Fibroblast of peridontal ligament (primary cell): ENCODE results near the gene IMPACT.

Source experiments
- DNase-seq: peaks from one replicate; pipeline ENCODE4 v3.0.0-alpha.2; 2010; ENCODE audit errors: extremely low read depth

IMPACT gene

DNA sequence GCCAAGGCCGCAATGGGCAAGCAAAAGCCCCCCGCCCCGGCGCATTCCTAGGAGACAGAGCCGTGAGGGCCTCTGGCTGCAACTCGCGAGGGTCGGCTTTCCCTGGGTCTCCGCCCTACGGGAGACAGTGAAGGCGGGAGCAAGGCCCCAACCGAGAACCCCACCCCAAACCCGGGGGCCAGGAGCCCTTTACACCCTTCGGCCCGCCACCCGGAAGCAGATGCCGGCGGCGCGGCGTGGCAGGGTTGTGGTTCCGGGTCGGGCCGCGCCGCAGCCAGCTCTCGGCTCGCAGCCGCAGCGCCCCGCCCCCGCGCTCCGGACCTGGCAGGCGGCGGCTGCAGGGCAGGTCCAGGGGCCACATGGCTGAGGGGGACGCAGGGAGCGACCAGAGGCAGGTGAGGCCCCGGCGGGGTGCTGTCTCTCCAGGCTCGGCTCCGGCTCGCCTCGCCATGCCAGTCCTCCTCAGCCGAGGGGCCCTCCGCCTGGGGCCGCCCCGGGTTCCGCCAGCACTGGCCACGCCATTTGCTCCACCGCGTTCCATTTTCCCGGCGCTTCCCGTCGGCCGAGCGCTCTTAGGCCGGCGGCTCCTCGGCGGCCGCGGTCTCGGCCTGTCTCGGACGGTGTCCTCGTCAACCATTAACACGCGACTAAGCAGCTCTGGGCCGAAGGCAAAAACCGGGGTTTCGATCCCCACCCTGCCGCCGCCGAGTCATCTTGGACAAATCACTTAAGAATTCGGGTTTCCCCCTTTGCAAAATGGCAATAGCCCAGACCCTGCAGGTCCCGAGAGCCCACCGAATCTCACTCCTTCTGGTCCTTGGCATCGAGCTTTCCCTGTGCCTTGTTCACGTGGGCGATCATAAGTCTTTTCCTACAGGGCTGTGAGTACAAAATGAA is at the start of gene IMPACT:
Gene IMPACT (plus strand): TSS at position 273 of the 897 bp plus-strand sequence. CDS start 87 bp downstream, at position 360.
- DNase-seq: peak; percentile 63

DNA sequence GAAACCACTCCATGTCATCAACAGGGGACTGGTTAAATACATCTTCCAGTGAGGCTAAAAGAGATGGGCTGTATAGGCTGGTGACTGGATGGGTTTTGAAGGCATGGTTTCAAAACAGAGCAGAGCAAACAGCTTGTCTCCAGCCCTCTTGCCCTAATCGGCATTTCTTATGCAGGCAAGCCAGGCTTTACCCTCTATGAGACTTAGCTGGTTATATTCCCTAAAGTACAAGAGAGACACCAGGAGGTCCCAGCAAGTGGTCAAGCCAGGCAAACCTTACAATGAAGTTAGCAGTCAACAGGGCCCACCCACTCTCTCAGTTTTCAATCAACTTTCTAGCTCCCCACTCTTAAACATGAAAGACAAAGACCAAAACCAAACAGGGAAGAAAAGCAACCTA is 47.9 kb upstream of the IMPACT start:
- DNase-seq: no peak

DNA sequence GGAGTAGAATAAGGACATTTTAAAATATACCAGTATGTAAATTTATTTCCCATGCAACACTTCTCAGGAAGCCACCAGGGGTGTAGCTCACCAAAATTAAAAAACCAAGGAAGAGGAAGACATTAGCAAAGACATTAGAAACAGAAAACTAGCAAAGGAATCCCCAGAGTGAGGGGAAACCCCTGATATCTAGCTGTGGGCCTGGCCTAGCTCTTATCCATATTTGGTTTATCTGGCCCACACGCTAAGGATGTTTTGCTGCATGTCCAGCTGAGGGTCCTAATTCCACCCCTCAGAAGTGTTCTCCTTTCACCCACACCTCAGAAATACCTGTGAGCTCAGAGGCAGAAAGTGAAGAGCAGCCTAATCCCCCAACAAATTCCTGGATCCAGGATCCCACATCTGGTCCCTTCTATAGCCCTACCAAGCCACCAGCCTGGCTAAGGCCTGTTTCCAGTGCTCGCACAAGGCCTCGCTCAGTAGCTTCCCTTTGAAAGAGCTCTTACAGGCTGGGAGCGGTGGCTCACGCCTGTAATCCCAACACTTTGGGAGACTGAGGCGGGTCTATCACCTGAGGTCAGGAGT is 46.2 kb upstream of the IMPACT start:
- DNase-seq: no peak

- no peak for DNase-seq
These were observed 45.3 kb upstream of the IMPACT start for GRCh38 chr18:24381126-24381525.

- no peak for DNase-seq
These were observed 39.8 kb upstream of the IMPACT start for GRCh38 chr18:24386681-24387080.

GRCh38 chr18:24388957-24389356 is 37.5 kb upstream of the IMPACT start:
- no peak for DNase-seq

DNA sequence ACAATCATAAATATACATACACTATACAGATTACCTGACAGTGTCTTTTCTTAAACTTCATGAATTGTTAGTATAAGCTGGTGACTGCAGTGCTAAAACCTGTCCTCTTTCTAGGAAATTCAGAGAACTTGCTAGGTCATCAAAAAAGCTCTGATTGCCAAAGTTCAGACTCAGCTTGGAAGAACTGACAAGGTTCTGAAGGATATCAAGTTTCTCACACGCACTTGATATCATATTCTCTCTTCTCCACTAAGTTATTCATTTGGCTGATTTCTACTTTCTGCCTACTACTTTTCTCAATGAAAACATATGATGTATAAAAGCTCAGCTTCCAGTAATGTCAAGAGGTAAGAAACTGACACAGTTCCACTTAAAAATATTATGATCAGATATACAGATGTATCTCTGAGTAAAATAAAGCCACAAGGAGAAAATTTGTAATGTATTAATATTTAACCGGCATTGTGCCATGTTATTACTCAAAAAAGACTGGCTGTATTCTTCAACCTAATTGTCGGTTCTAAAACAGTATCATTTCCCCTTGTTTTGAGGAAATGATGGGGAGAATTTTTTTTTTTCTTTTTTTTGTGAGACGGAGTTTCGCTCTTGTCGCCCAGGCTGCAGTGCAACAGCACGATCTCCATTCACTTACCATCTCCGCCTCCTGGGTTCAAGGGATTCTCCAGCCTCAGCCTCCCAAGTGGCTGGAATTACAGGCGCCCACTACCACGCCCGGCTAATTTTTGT is 31.2 kb upstream of the IMPACT start:
- DNase-seq: peak; percentile 41

DNA sequence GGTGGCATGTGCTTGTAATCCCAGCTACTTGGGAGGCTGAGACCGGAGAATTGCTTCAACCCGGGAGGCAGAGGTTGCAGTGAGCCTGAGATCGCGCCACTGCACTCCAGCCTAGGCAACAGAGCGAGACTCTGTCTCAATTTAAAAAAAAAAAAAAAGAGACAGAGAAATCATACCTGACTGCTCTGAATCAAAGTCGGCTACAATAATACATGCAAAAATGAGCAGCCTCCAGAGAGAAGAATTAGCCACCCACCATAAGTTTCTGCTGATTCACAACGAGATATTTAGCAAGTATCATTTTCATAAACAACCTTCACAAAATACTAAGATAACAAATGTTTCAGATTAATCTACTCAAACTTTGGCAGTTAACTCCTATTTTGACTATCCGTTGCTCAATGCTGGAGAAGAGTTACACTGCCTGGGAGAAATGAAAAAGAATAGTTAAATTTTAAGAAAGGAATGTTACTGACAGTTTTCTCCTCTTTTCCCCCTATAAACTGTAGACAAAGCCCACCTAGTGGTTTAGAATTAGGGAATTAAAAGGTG is 30.3 kb upstream of the IMPACT start:
- DNase-seq: peak; percentile 54

DNA sequence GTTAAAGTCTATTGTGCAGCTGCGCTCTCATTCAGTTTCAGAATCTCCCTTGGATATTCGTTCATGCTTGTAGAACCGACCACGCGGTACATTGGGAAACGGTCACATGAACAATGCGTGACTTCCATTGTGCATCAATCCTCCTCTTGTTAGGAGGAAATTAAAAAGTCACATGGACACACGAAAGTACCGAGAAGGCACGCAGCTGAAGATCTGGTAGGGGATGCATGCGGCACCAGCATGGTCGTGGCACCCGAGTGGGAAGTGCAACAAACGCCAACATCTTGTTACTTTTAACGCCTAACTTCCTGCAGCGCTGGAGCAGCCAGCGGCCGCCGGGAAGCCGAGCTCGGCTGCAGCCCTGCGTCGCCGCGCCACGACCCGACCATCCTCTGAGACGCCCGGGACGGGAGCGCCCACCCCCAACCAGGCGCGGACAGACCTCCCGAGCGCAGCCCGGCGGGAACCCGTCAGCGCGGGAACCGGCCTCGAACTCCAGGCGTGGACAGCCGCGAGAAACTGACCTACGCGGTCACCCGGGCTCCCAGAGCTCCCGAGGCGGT is 29.3 kb upstream of the IMPACT start:
- DNase-seq: peak; percentile 77

- peak; percentile 69 for DNase-seq
These were observed 28.6 kb upstream of the IMPACT start, which contains the start of gene OSBPL1A for GRCh38 chr18:24397694-24398368. Gene OSBPL1A (minus strand): TSS chr18:24397824. CDS start chr18:24377533, 20,291 bp downstream.

DNA sequence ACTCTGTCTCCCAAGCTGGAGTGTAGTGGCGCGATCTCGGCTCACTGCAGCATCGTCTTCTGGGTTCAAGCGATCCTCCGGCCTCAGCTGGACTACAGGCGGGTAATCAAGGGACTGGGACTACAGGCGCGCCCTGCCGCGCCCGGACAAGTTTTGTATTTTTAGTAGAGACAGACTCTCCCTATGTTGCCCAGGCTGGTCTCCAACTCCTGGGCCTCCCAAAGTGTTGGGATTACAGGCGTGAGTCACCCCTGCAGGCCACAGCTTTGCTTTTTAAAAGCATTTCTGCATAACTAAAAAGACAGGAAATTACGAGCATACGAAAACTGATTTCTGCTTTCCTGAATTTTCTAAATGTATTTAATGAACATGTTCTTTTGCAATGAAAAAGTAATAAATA is 27.9 kb upstream of the IMPACT start:
- no peak for DNase-seq

- no peak for DNase-seq
These were observed 25.9 kb upstream of the IMPACT start for GRCh38 chr18:24400587-24400986.

GRCh38 chr18:24402209-24402785 is 24.2 kb upstream of the IMPACT start:
- no peak for DNase-seq

- no peak for DNase-seq
These were observed 23.4 kb upstream of the IMPACT start for GRCh38 chr18:24403076-24403475.

DNA sequence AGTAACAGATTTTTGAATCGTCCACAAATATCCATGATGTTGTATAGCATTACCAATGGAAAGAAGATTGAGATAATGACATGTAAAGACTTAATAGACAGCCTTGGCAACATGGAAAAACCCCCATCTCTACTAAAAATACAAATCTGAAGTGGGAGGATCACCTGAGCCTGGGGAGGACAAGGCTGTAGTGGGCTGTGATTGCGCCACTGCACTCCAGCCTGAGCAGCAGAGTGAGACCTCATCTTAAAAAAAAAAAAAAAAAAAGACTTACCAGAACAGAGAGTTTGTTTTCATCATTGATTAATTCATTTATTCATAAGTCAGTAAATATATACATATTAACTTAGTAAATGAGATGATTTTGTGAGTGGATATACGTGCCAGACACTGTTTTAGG is 21.9 kb upstream of the IMPACT start:
- no peak for DNase-seq

- no peak for DNase-seq
These were observed 18.0 kb upstream of the IMPACT start for GRCh38 chr18:24408496-24408895.

- DNase-seq: peak; percentile 27
These were observed 13.3 kb upstream of the IMPACT start for GRCh38 chr18:24413148-24413547.

- DNase-seq: no peak
These were observed 12.0 kb upstream of the IMPACT start for GRCh38 chr18:24414349-24415003.

GRCh38 chr18:24417480-24417879 is 9.0 kb upstream of the IMPACT start:
- DNase-seq: no peak

DNA sequence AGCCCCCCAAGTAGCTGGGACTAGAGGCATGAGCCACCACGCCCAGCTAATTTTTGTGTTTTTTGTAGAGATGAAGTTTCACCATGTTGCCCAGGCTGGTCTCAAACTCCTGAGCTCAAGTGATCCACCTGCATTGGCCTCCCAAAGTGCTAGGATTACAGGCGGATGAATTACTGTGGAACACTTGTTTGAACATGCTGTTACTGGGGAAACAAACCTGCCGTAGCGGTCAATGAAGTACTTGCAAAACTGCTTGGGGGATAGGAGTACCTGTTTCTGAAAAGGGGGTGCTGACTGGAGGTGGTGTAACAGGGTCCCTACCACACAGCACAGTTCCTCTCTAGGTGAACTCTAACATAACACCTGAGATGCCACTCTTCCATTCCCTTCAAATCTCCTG is 5.9 kb upstream of the IMPACT start:
- DNase-seq: no peak
